H1 (cell line): Measurements from ENCODE around the gene NRXN3. TPM values are rescaled to one million over a fixed set of nuclear protein-coding genes. Genes with fewer than 3 reads are reported as not detected.

Experiments used
- CEBPB ChIP-seq: IDR thresholded peaks from 2 replicates; pipeline ENCODE4 v1.6.1; 2012; ENCODE audit warnings: low read depth, low read length
- HDAC2 ChIP-seq, 2 experiments: fragments of 300-600 bp in 1 of 2; sonication (generic) in 1 of 2; IDR thresholded peaks; 2 replicates each; pipeline ENCODE4 v1.6.1; 2011 to 2012; ENCODE audit warnings: low read depth in 2 of 2, low read length in 2 of 2, mild to moderate bottlenecking in 2 of 2, moderate library complexity in 2 of 2, borderline replicate concordance in 1 of 2, inconsistent platforms in 1 of 2
- TAF7 ChIP-seq: optimal IDR thresholded peaks from 2 replicates; pipeline ENCODE3; 2011; ENCODE audit warnings: low read depth, mild to moderate bottlenecking, inconsistent platforms, low read length, moderate library complexity, borderline replicate concordance
- polyA plus RNA-seq, 7 experiments: library from polyadenylated mRNA; depleted of rRNA in 3 of 7; stranded (reverse) in 5 of 7; unstranded in 2 of 7; fragments of >200 nt in 5 of 7; fragments of 200-250 nt in 2 of 7; gene quantifications; 1 replicate in 5 of 7; 2 replicates in 1 of 7; 4 replicates in 1 of 7; pipeline versions ENCODE4 v1.2.1 to v1.2.3, GENCODE V29; 2011 to 2013; ENCODE audit warnings: missing spikeins in 2 of 7, mixed read lengths in 2 of 7
- total RNA-seq: library from RNA; stranded (reverse); fragmentation: NEBNext Ultra II Directional; extraction: Animal tissue kit (Norgen Biotek cat#: 25700); gene quantifications from 2 replicates; pipeline ENCODE4 v1.2.1, GENCODE V29; 2021

The NRXN3 gene
- total and polyA plus RNA-seq, 2 of the 8 experiments (the other 6 are each of a cell fraction or from before 2014, with no cell fraction given): 2.6 to 4.1 TPM

DNA sequence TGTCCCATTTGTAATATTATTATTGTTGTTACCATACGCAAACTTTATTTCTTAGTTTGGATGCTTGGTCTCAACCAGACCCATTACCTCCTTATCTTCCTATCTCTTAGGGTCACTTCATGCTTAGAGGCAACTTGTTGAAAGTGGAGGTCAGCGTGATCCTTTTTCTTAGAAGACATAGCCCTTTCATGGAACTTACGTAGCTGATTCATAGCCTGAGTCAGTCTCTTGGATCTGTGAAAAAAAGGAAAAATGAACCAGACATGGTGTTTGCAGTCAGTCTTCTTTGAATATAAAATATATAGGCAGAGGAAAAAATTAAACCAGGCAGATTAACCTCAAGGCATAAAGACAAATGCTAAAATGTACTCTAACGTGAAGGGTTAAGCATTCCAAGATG is 1427.4 kb downstream of the NRXN3 start (continued):
- no peak for TF ChIP-seq TAF7
- no peak for TF ChIP-seq CEBPB
- no peak for TF ChIP-seq HDAC2 (IDR thresholded peaks at IDR 0.05; ENCODE audit: borderline replicate concordance in 1 of 2, low read depth in 2 of 2, low read length in 2 of 2)
- TF ChIP-seq, all 59 proteins: peak for 0
